HCT116 (cell line): ENCODE results near the gene MED9.

Source experiments
- CTCF ChIP-seq, 3 experiments: fragments of 200-600 bp in 1 of 3; sonication (generic) in 1 of 3; IDR thresholded peaks in 2 of 3; conservative IDR thresholded peaks in 1 of 3; 2 replicates each; pipeline ENCODE4 v1.5.1; 2012 to 2017; ENCODE audit warnings: low read depth in 2 of 3, low read length in 2 of 3, antibody characterized with exemption in 1 of 3, borderline replicate concordance in 1 of 3, control low read depth in 1 of 3, mild to moderate bottlenecking in 1 of 3, mixed read lengths in 1 of 3, mixed run types in 1 of 3, moderate library complexity in 1 of 3; ENCODE audit not compliant: insufficient read depth in 1 of 3
- ELF1 ChIP-seq: IDR thresholded peaks from 2 replicates; pipeline ENCODE4 v1.6.1; 2012; ENCODE audit warnings: low read depth, borderline replicate concordance
- EZH2phosphoT487 ChIP-seq: fragments of 200-600 bp; IDR thresholded peaks from 2 replicates; pipeline ENCODE4 v1.6.1; 2018; ENCODE audit warnings: antibody characterized with exemption, borderline replicate concordance
- FOSL1 ChIP-seq: IDR thresholded peaks from 2 replicates; pipeline ENCODE4 v1.6.1; 2012; ENCODE audit warnings: low read depth
- POLR2A ChIP-seq: IDR thresholded peaks from 2 replicates; pipeline ENCODE4 v1.7.0; 2011; ENCODE audit warnings: borderline replicate concordance; ENCODE audit not compliant: insufficient read depth, insufficient read length; ENCODE audit errors: extremely low read depth
- ZNF274 ChIP-seq: fragments of 200-500 bp; sonication (Bioruptor generic); IDR thresholded peaks from 2 replicates; pipeline ENCODE4 v1.6.1; 2014; ENCODE audit warnings: mild to moderate bottlenecking, low read depth, low read length, inconsistent platforms
- TF ChIP-seq, protein P1 (sequence below): IDR thresholded peaks from 2 replicates; pipeline ENCODE4 v1.6.1; 2012

DNA sequence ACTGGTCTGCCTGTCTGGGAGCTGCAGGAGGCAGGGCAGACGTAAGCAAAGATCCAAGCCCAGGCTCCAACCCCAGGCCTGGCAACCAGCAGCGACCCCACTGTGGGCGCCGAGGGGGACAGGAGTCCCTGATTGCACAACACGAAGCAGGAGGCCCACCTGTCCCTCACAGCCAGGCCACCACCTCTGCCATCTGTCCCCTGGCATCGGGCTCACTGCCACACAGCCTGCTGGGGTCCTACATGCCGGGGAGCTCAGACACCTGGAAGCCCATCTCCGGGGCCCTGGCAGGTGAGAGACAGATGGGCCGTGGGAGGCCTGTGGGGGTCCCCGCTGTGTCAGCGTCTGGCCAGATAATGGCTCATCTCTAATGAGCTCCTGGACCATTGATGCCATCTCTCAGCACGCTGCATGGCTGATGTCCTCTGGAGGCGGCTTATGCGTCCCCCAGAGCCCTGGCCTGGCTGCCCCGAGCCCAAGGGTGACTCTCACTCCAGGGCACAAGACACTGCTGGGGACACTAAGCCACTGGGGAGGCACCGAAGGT, 30.7 kb downstream of the MED9 start:
- no peak for TF ChIP-seq CTCF (IDR thresholded peaks at IDR 0.05 in 2 of 3, conservative IDR thresholded peaks at IDR 0.05 in 1 of 3; ENCODE audit: borderline replicate concordance in 1 of 3, insufficient read depth in 1 of 3, low read depth in 2 of 3, low read length in 2 of 3)
- TF ChIP-seq FOSL1, result no peak
- TF ChIP-seq POLR2A, result no peak
- no peak for TF ChIP-seq ZNF274
- TF ChIP-seq ELF1, result no peak
- no peak for TF ChIP-seq EZH2phosphoT487
- TF ChIP-seq, protein P1, sequence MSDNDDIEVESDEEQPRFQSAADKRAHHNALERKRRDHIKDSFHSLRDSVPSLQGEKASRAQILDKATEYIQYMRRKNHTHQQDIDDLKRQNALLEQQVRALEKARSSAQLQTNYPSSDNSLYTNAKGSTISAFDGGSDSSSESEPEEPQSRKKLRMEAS, result no peak
